Transverse colon (tissue), 4 donors: ENCODE measurements around the gene ZNF414. TPM values are rescaled to one million over a fixed set of nuclear protein-coding genes. Genes with fewer than 3 reads are reported as not detected.

Experiments
- DNase-seq: peaks from one replicate; pipeline ENCODE4 v3.0.0-alpha.2; 2019
- H3K27ac ChIP-seq, 4 donors: fragments of 200-600 bp; sonication (generic); 2 replicates each; pipeline ENCODE4 v1.5.1; 2016 to 2018; ENCODE audit warnings: inconsistent platforms in 4 of 4
- H3K27me3 ChIP-seq: fragments of 200-600 bp; sonication (generic); 2 replicates; pipeline ENCODE4 v1.5.1; 2017; ENCODE audit warnings: inconsistent platforms
- H3K36me3 ChIP-seq, 4 donors: fragments of 200-600 bp; sonication (generic); 2 replicates each; pipeline ENCODE4 v1.5.1; 2017 to 2019; ENCODE audit warnings: inconsistent platforms in 4 of 4
- H3K4me1 ChIP-seq, 4 donors: fragments of 200-600 bp; sonication (generic); 2 replicates each; pipeline ENCODE4 v1.5.1; 2017 to 2020; ENCODE audit warnings: inconsistent platforms in 4 of 4
- H3K4me3 ChIP-seq, 4 donors: fragments of 200-600 bp; sonication (generic); 1 replicate in 1 of 4; 2 replicates in 3 of 4; pipeline versions ENCODE4 v1.5.1 to v1.6.1; 2017 to 2019; ENCODE audit warnings: inconsistent platforms in 4 of 4
- H3K9me3 ChIP-seq, 2 donors: fragments of 200-600 bp; sonication (generic); 2 replicates each; pipeline ENCODE4 v1.5.1; 2017 to 2019; ENCODE audit warnings: inconsistent platforms in 2 of 2
- EP300 ChIP-seq: sonication (generic); formaldehyde crosslinking; IDR thresholded peaks from one replicate; pipeline ENCODE4 v1.6.1; 2017; ENCODE audit warnings: antibody characterized with exemption, low read depth
- POLR2A ChIP-seq: fragments of 450-650 bp; IDR thresholded peaks from one replicate; pipeline ENCODE4 v1.6.1; 2016; ENCODE audit warnings: antibody characterized with exemption, mild to moderate bottlenecking, moderate library complexity
- POLR2AphosphoS5 ChIP-seq, 3 donors: sonication (generic); formaldehyde crosslinking; IDR thresholded peaks; one replicate each; pipeline ENCODE4 v1.6.1; 2016; ENCODE audit warnings: antibody characterized with exemption in 3 of 3
- WGBS, 2 donors: methylation state at CpG; one replicate each; pipeline ENCODE4 v1.1.5; 2018; ENCODE audit warnings: low coverage in 1 of 2; 5-methylcytosine and 5-hydroxymethylcytosine counted together
- in situ Hi-C, 4 donors: fragments of 200-750 bp; cut with MboI; loops; one replicate each; pipeline versions ENCODE4 v1.15.0 to v1.15.1; 2017; ENCODE audit warnings: low sequenced_read_pairs in 3 of 4, low pct_ligation_motif_present in 1 of 4, low pct_unique_long_range_greater_than_20kb in 1 of 4
- intact Hi-C: fragments of 100-400 bp; cut with DNase I; formaldehyde crosslinking; loops from one replicate; pipeline ENCODE4 v1.15.1; 2023; ENCODE audit warnings: low total_unique reads
- total RNA-seq, 4 donors: library from RNA; depleted of rRNA; stranded (reverse); fragments of >200 nt; gene quantifications; one replicate each; pipeline ENCODE4 v1.1.0, GENCODE V29; 2016
- TF ChIP-seq, protein P1 (sequence below), 5 experiments: fragments of 200-600 bp in 3 of 5; fragments of 450-650 bp in 2 of 5; sonication (generic) in 3 of 5; IDR thresholded peaks; 1 replicate in 2 of 5; 2 replicates in 3 of 5; pipeline ENCODE4 v1.5.1; 2016 to 2017; ENCODE audit warnings: antibody characterized with exemption in 5 of 5, inconsistent platforms in 3 of 5, mild to moderate bottlenecking in 2 of 5, moderate library complexity in 1 of 5

ZNF414 gene
- total RNA-seq, 4 donors from 2014 or later = 7.8 to 13.8 (median 11.0) TPM

- intact Hi-C loops = no loop called here
- H3K36me3 ChIP-seq = no peaks in the 10 kb centered on the region
- H3K27ac ChIP-seq = no peak overlapping the region
- WGBS, 2 donors = 79% methylated on average over 12 of the region's 12 CpGs; no CpG with 5 or more reads in 1 of the 2 donors
- H3K9me3 ChIP-seq = no peaks in the 10 kb centered on the region
- no peak overlapping the region for H3K4me3 ChIP-seq
- no peak for DNase-seq
- TF ChIP-seq, protein P1, sequence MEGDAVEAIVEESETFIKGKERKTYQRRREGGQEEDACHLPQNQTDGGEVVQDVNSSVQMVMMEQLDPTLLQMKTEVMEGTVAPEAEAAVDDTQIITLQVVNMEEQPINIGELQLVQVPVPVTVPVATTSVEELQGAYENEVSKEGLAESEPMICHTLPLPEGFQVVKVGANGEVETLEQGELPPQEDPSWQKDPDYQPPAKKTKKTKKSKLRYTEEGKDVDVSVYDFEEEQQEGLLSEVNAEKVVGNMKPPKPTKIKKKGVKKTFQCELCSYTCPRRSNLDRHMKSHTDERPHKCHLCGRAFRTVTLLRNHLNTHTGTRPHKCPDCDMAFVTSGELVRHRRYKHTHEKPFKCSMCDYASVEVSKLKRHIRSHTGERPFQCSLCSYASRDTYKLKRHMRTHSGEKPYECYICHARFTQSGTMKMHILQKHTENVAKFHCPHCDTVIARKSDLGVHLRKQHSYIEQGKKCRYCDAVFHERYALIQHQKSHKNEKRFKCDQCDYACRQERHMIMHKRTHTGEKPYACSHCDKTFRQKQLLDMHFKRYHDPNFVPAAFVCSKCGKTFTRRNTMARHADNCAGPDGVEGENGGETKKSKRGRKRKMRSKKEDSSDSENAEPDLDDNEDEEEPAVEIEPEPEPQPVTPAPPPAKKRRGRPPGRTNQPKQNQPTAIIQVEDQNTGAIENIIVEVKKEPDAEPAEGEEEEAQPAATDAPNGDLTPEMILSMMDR (IDR thresholded peaks at IDR 0.05) = no peak
- TF ChIP-seq POLR2AphosphoS5 (IDR thresholded peaks at IDR 0.05) (no peak), POLR2A (no peak), EP300 (no peak)
- in situ Hi-C loops = no loop called here
- H3K4me1 ChIP-seq = no peaks in the 10 kb centered on the region
- no peaks in the 10 kb centered on the region for H3K27me3 ChIP-seq
These were observed 25.7 kb upstream of the ZNF414 start for GRCh38 chr19:8539621-8540149.

DNA sequence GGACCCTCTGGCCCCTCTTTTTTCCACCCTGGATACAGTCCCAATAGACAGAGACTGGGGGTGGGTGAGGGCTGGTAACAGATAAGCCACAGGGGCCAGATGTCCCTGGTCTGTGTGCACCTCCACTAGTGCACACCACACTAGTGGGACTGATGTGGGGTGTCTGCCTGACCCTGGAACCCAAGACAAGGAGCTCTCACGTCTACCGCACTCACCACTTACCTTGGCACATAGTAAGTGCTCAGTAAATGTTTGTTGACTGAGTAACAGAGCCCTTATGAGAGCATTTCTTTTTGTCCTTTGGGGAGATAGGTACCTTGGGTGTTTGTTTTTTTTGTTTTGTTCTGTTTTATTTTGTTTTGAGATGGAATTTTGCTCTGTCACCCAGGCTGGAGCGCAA lies 23.1 kb upstream of the ZNF414 start:
- intact Hi-C loops (no loop called here), in situ Hi-C loops (no loop called here)
- no peak overlapping the region for H3K27ac ChIP-seq
- WGBS, 2 donors = 79 to 87% methylated on average over 2 to 3 of the region's 3 CpGs
- H3K9me3 ChIP-seq = no peaks in the 10 kb centered on the region
- no peak for DNase-seq
- peaks cover 0 to 5% (median 0%) of the 10 kb centered on the region in 4 donors for H3K4me1 ChIP-seq
- H3K36me3 ChIP-seq = no peaks in the 10 kb centered on the region
- H3K27me3 ChIP-seq = no peaks in the 10 kb centered on the region
- H3K4me3 ChIP-seq = no peak overlapping the region
- no peak for TF ChIP-seq EP300

DNA sequence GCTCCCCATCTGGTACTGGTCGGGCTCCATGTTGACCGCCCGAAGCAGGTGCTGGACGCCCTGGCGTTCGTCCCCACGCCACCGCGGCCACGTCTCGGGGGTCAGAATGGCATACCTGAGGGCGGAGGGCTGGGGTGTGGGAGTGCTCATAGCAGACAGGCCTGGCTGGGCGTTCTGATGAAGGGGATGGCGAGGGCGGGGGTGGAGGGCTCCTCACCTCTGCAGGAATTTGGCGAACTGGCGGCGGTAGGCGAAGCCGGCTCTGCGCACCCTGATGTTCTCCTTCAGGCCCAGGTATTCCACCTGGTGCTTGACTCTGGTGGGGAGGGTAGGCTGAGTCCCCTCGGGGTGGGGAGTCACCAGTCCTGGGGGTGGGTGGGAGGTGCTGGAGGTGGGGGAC lies 22.3 kb upstream of the ZNF414 start:
- peaks cover 0 to 10% (median 0%) of the 10 kb centered on the region in 4 donors for H3K4me1 ChIP-seq
- 60 to 87% methylated on average over 2 to 15 of the region's 22 CpGs for WGBS, 2 donors
- in situ Hi-C loops = no loop called here

DNA sequence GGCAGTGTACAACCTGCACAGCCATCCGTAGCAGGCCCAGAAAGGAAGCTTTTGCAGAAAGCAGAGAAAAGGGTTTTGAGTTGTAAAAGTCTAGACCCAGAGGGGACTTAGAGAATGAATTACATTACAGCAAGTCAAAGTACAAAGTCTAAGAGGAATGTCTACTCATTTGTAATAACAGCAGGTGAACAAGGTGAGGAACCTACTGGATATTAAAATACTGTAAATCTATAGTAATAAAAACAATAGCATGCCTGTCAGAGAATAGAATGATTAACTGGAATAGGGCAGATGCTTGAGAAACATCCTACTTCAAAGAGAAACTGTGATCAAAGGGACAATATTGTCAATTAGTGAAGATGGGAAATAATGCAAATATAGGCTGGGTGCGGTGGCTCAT lies 18.3 kb upstream of the ZNF414 start:
- 21 to 53% methylated on average over 2 of the region's 2 CpGs for WGBS, 2 donors
- Histone ChIP-seq H3K36me3 (no peaks in the 10 kb centered on the region), H3K9me3 (no peaks in the 10 kb centered on the region), H3K27me3 (no peaks in the 10 kb centered on the region), H3K27ac (no peak overlapping the region), H3K4me3 (no peak overlapping the region), H3K4me1 (peaks cover 0 to 10% (median 0%) of the 10 kb centered on the region in 4 donors)
- DNase-seq = no peak
- TF ChIP-seq POLR2AphosphoS5 (IDR thresholded peaks at IDR 0.05) (no peak), POLR2A (no peak), EP300 (no peak)
- TF ChIP-seq, protein P1 (IDR thresholded peaks at IDR 0.05) = no peak
- intact Hi-C loops (no loop called here), in situ Hi-C loops (no loop called here)

More for the DNA sequence above, 22.3 kb upstream of the ZNF414 start:
- TF ChIP-seq POLR2AphosphoS5 (IDR thresholded peaks at IDR 0.05) (no peak), EP300 (no peak), POLR2A (no peak)
- no peak overlapping the region for H3K4me3 ChIP-seq
- H3K9me3 ChIP-seq = no peaks in the 10 kb centered on the region
- H3K27ac ChIP-seq = no peak overlapping the region
- no peaks in the 10 kb centered on the region for H3K27me3 ChIP-seq
- H3K36me3 ChIP-seq = no peaks in the 10 kb centered on the region
- no peak for DNase-seq
- intact Hi-C loops = no loop called here

- WGBS, 2 donors = 93 to 95% methylated on average over 6 to 7 of the region's 7 CpGs
- no peak overlapping the region for H3K27ac ChIP-seq
- no peak overlapping the region for H3K4me3 ChIP-seq
- H3K36me3 ChIP-seq = no peaks in the 10 kb centered on the region
- in situ Hi-C loops (no loop called here), intact Hi-C loops (no loop called here)
- no peaks in the 10 kb centered on the region for H3K27me3 ChIP-seq
- no peak for TF ChIP-seq POLR2AphosphoS5 (IDR thresholded peaks at IDR 0.05)
- TF ChIP-seq, protein P1 (IDR thresholded peaks at IDR 0.05) = no peak
- no peak for TF ChIP-seq POLR2A
- TF ChIP-seq EP300 = no peak
- peaks cover 0 to 15% (median 2%) of the 10 kb centered on the region in 4 donors for H3K4me1 ChIP-seq
- no peaks in the 10 kb centered on the region for H3K9me3 ChIP-seq
- no peak for DNase-seq
These were observed 17.5 kb upstream of the ZNF414 start for GRCh38 chr19:8531470-8531869.
